Measurements from ENCODE around the gene CALCB. TPM values are rescaled to one million over a fixed set of nuclear protein-coding genes. Genes with fewer than 3 reads are reported as not detected.

Gene CALCB
- total and polyA plus RNA-seq, 4 donors: 5.6 to 59.1 (median 42.1) TPM

DNA sequence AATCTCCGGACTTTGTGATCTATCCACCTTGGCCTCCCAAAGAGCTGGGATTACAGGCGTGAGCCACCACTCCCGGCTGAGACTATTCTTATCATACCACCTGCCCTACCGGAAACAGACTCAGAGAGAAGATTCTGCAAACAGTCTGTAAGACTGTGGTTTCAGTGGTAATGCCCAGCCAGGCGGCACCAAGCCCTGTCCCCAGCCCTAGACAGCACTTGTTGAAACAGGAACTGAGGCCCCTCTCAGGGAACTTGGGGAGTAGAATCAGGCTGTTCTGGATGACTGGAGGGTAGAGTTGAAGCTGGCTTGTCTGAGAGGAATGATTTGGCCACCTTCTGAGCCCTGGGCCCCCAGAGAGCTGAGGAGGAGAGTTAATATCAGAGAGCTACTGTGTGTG is 40.0 kb downstream of the CALCB start:
- Histone ChIP-seq H3K27me3 (ENCODE audit: control insufficient read depth, insufficient read depth, low read length) (peaks cover 4% of the 10 kb centered on the region), H3K4me1 (ENCODE audit: control insufficient read depth, insufficient read depth, low read length) (peaks cover 24% of the 10 kb centered on the region), H3K27ac (ENCODE audit: low read depth, low read length) (no peak overlapping the region), H3K4me3 (ENCODE audit: low read depth, low read length) (no peak overlapping the region), H3K36me3 (ENCODE audit: control insufficient read depth, insufficient read depth, low read length) (no peaks in the 10 kb centered on the region), H3K9me3 (ENCODE audit: control insufficient read depth, insufficient read depth, low read length) (no peaks in the 10 kb centered on the region)
- DNase-seq (ENCODE audit: low read depth in 4 of 6, low spot score in 6 of 6): no peak
- WGBS (ENCODE audit: insufficient coverage): 98% methylated on average over 4 of the region's 5 CpGs

DNA sequence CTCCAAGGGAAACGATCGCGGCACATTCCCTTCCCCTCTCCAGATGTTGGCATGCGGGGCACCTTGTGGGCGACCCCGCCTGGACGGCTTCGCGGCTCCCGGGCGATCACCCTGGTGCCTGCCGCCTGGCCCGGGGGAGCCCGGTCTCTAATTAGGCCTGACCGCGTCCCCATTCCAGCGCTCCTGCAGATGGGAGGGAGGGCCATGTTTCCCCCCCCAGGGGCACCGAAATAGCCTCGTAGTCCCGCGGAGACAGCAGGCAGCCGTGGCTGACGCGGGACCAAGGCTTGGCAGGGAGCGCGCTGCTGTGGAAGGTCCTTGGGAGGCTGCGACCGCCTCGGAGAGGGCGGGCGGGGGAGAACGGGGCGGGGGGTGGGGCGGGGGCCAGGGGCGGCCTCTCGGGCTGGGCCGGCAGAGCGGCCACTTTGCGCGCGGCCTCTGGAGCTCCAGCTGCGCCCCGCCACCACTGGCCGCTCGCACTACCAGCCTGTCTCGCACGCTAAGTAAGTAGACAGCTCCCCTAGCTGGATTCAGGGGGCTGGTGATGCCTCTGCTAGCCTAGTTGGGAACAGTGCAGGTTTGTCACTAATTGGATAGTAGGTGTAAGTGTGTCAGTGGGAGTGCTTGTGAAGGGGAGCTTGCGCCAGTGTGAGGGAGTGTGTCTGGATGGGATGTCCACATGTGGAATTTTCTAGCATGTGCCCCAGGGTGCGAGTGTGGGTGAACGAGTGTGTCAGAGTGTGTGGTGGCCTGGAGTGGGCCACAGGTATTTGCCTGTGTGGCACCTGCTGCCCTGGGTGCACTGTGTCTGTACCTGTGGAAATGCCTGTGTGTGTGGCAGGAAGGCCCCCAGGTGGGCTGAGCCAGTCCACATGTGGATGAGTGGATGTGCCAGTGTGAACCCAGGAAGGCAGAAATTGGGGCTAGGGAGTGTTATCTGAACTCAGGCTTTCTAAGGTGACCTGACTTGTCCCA is 41.4 kb downstream of the CALCB start, which contains the start of gene INSC:
TSS of gene INSC (plus strand) at position 423 of the 975 bp plus-strand sequence. CDS start 34,252 bp downstream, outside the sequence.
- peak in 2 of 6 donors; percentile 40 to 67 for DNase-seq (ENCODE audit: low read depth in 4 of 6, low spot score in 6 of 6)

DNA sequence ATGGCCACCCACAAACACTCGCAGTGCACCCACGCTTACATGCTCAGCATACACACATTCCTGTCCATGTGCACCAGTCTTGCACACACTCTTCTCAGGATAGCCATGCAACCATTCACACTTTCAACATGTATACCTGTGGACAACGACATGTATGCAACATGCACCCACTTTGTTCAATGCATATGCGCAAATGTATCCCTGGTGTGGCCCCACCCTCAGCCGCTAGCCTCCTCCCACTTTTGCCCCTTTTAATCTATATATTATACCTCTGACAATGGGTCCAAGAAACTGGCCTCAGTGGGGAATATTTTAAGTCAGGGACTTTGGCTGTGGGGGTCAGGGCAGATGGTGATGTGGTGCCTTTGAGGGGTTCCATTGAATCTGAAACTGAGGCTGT is 42.3 kb downstream of the CALCB start:
- no peak for DNase-seq (ENCODE audit: low read depth in 4 of 6, low spot score in 6 of 6)
- Histone ChIP-seq H3K36me3 (ENCODE audit: control insufficient read depth, insufficient read depth, low read length) (no peaks in the 10 kb centered on the region), H3K27me3 (ENCODE audit: control insufficient read depth, insufficient read depth, low read length) (peaks cover 4% of the 10 kb centered on the region), H3K4me1 (ENCODE audit: control insufficient read depth, insufficient read depth, low read length) (peaks cover 24% of the 10 kb centered on the region), H3K27ac (ENCODE audit: low read depth, low read length) (peak overlapping the region; percentile 70), H3K4me3 (ENCODE audit: low read depth, low read length) (peak overlapping the region; percentile 47), H3K9me3 (ENCODE audit: control insufficient read depth, insufficient read depth, low read length) (no peaks in the 10 kb centered on the region)
- WGBS (ENCODE audit: insufficient coverage): 94% methylated on average over 4 of the region's 5 CpGs

More for the DNA sequence above, 41.4 kb downstream of the CALCB start, which contains the start of gene INSC:
- peak within 1 kb of the TSS; percentile 70 for H3K27ac ChIP-seq (ENCODE audit: low read depth, low read length)
- 6% methylated on average over 40 of the region's 50 CpGs for WGBS (ENCODE audit: insufficient coverage)
- H3K36me3 ChIP-seq (ENCODE audit: control insufficient read depth, insufficient read depth, low read length): no peaks in the 10 kb centered on the region
- peaks cover 4% of the 10 kb centered on the region for H3K27me3 ChIP-seq (ENCODE audit: control insufficient read depth, insufficient read depth, low read length)
- no peaks in the 10 kb centered on the region for H3K9me3 ChIP-seq (ENCODE audit: control insufficient read depth, insufficient read depth, low read length)
- H3K4me3 ChIP-seq (ENCODE audit: low read depth, low read length): peak within 1 kb of the TSS; percentile 47
- peaks cover 24% of the 10 kb centered on the region for H3K4me1 ChIP-seq (ENCODE audit: control insufficient read depth, insufficient read depth, low read length)

DNA sequence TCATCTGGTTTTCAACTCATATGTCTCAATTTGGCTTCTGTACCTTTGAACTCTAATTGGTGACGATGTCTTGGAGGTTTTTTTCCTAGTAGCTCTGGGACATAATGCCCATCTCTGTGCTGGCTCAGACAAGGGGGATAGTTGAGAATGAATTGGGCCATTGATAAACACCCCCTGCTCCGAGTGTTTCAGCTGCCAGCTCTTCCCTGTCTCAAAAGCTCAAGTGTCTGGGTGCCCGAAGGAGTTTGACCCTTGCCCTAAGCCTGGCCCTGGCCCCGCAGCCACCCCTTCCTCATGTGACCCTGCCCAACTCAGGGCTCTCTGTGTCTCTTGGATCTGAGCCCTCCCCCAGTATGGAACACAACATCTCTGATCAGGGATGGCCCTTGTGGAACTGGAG is 44.4 kb downstream of the CALCB start:
- Histone ChIP-seq H3K4me1 (ENCODE audit: control insufficient read depth, insufficient read depth, low read length) (peaks cover 17% of the 10 kb centered on the region), H3K27ac (ENCODE audit: low read depth, low read length) (peak overlapping the region; percentile 55), H3K27me3 (ENCODE audit: control insufficient read depth, insufficient read depth, low read length) (peaks cover 4% of the 10 kb centered on the region), H3K9me3 (ENCODE audit: control insufficient read depth, insufficient read depth, low read length) (no peaks in the 10 kb centered on the region), H3K36me3 (ENCODE audit: control insufficient read depth, insufficient read depth, low read length) (no peaks in the 10 kb centered on the region), H3K4me3 (ENCODE audit: low read depth, low read length) (no peak overlapping the region)
- peak in 2 of 6 donors; percentile 50 to 75 for DNase-seq (ENCODE audit: low read depth in 4 of 6, low spot score in 6 of 6)
- WGBS (ENCODE audit: insufficient coverage): 39% methylated on average over 4 of the region's 4 CpGs

DNA sequence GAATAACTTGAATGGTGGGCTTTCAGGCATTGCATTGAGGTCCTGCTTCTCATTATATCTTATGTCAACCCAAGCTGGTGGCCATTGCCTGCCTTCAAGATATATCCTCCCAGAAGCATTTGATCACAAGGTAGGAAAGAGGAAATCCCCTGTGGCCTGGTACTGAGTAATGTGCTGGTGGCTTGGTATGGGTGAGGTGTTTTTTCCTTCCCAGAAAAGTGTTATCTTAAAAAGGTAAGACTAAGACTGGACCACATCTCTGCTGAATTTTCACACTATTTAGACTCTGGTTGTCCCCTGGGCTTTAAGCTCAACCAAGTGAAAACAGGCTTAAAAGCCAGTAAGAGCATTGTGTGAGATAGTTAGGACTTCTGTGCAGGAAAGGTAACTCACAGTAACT is 45.0 kb downstream of the CALCB start:
- no peak overlapping the region for H3K4me3 ChIP-seq (ENCODE audit: low read depth, low read length)
- H3K36me3 ChIP-seq (ENCODE audit: control insufficient read depth, insufficient read depth, low read length): no peaks in the 10 kb centered on the region
- DNase-seq (ENCODE audit: low read depth in 4 of 6, low spot score in 6 of 6): no peak
- H3K27ac ChIP-seq (ENCODE audit: low read depth, low read length): peak overlapping the region; percentile 55
- H3K9me3 ChIP-seq (ENCODE audit: control insufficient read depth, insufficient read depth, low read length): no peaks in the 10 kb centered on the region
- peaks cover 4% of the 10 kb centered on the region for H3K27me3 ChIP-seq (ENCODE audit: control insufficient read depth, insufficient read depth, low read length)
- H3K4me1 ChIP-seq (ENCODE audit: control insufficient read depth, insufficient read depth, low read length): peaks cover 17% of the 10 kb centered on the region

DNA sequence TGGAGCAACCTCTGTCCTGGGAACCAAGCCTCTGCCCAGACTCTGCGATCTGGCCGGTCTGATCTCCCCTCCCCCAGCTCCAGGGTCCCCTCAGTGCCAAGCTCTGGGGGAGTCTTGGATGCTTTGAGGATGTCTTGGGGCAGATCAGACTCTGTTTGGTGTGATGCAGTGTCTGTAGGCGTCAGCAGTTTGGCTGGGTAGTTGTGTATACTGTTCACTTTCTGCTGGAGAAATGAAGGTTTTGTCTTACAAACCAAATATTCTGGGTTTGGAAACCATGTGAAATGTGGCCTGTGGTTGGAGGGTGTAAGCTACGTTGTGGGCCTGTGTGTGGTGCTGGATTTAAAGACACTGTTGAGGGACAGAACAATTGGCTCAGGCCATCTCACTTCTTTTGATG is 46.0 kb downstream of the CALCB start:
- Histone ChIP-seq H3K9me3 (ENCODE audit: control insufficient read depth, insufficient read depth, low read length) (no peaks in the 10 kb centered on the region), H3K4me1 (ENCODE audit: control insufficient read depth, insufficient read depth, low read length) (peaks cover 16% of the 10 kb centered on the region), H3K27ac (ENCODE audit: low read depth, low read length) (peak overlapping the region; percentile 43), H3K4me3 (ENCODE audit: low read depth, low read length) (no peak overlapping the region), H3K27me3 (ENCODE audit: control insufficient read depth, insufficient read depth, low read length) (peaks cover 2% of the 10 kb centered on the region), H3K36me3 (ENCODE audit: control insufficient read depth, insufficient read depth, low read length) (no peaks in the 10 kb centered on the region)
- 94% methylated on average over 2 of the region's 4 CpGs for WGBS (ENCODE audit: insufficient coverage)
- no peak for DNase-seq (ENCODE audit: low read depth in 4 of 6, low spot score in 6 of 6)

DNA sequence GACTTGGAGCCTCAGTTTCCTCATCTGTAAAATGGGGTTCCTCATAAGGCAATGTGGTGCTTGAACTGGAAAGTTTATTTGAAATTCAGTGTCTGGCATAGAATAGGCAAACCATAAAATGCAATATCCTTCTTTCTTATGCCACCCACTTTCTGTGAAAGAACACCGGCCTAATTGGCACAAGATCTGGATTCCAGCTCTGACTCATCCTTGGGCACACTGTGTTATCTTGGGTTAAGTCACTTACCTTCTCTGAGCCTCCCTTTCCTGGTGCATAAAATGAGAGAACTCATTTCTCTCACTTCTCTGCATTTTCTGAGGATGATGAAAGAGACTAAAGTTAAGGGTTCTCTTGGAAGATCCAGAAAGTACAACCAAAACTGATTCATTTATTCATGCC is 46.4 kb downstream of the CALCB start:
- Histone ChIP-seq H3K9me3 (ENCODE audit: control insufficient read depth, insufficient read depth, low read length) (no peaks in the 10 kb centered on the region), H3K4me3 (ENCODE audit: low read depth, low read length) (no peak overlapping the region), H3K27ac (ENCODE audit: low read depth, low read length) (no peak overlapping the region), H3K4me1 (ENCODE audit: control insufficient read depth, insufficient read depth, low read length) (peaks cover 11% of the 10 kb centered on the region), H3K27me3 (ENCODE audit: control insufficient read depth, insufficient read depth, low read length) (no peaks in the 10 kb centered on the region), H3K36me3 (ENCODE audit: control insufficient read depth, insufficient read depth, low read length) (no peaks in the 10 kb centered on the region)
- no peak for DNase-seq (ENCODE audit: low read depth in 4 of 6, low spot score in 6 of 6)
- WGBS (ENCODE audit: insufficient coverage): 100% methylated on average over 1 of the region's 1 CpG

DNA sequence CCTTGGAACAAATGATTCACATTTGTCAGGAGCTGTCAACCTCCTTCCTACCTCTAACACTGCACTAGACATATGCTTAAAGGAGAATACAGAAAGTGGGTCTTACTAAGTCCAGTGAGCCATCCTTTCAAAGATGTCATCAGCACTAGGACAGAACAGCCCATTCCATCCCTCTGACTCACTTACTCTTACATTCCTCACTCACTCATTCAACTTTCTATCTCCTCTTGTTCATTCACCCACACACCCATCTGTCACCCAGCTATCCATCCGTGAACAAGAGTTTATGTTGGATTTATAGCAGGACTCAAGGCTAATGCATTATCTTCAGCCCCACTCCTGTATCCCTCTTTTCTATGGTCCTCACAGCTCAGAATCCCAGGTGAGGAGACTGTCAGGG is 50.5 kb downstream of the CALCB start:
- H3K36me3 ChIP-seq (ENCODE audit: control insufficient read depth, insufficient read depth, low read length): no peaks in the 10 kb centered on the region
- no peaks in the 10 kb centered on the region for H3K4me1 ChIP-seq (ENCODE audit: control insufficient read depth, insufficient read depth, low read length)
- H3K9me3 ChIP-seq (ENCODE audit: control insufficient read depth, insufficient read depth, low read length): no peaks in the 10 kb centered on the region
- WGBS (ENCODE audit: insufficient coverage): no CpG with 5 or more reads among the region's 1 CpG
- H3K4me3 ChIP-seq (ENCODE audit: low read depth, low read length): no peak overlapping the region
- no peak overlapping the region for H3K27ac ChIP-seq (ENCODE audit: low read depth, low read length)
- no peak for DNase-seq (ENCODE audit: low read depth in 4 of 6, low spot score in 6 of 6)
- no peaks in the 10 kb centered on the region for H3K27me3 ChIP-seq (ENCODE audit: control insufficient read depth, insufficient read depth, low read length)

DNA sequence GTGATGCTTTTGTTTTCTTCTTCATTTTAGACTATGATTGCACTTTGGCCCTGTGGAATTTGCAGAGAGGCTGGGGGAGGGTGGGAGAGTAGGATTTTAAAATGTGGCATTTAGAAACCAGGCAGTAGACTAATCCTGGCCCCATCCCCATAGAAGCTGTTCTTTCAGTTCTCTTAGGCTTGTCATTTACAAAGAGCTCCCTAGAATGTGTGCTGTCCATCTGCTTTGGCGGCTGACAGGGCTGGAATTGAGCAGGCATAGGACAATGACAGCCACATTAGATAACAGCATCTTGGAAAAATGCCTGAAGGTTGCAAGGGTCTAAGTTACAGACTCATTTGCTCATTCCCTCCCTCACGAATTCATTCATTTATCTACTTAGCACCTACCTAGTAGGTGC is 51.1 kb downstream of the CALCB start:
- WGBS (ENCODE audit: insufficient coverage): 64% methylated on average over 1 of the region's 2 CpGs
- Histone ChIP-seq H3K36me3 (ENCODE audit: control insufficient read depth, insufficient read depth, low read length) (no peaks in the 10 kb centered on the region), H3K9me3 (ENCODE audit: control insufficient read depth, insufficient read depth, low read length) (no peaks in the 10 kb centered on the region), H3K27me3 (ENCODE audit: control insufficient read depth, insufficient read depth, low read length) (no peaks in the 10 kb centered on the region), H3K27ac (ENCODE audit: low read depth, low read length) (no peak overlapping the region), H3K4me1 (ENCODE audit: control insufficient read depth, insufficient read depth, low read length) (no peaks in the 10 kb centered on the region), H3K4me3 (ENCODE audit: low read depth, low read length) (no peak overlapping the region)
- DNase-seq (ENCODE audit: low read depth in 4 of 6, low spot score in 6 of 6): peak in 1 of 6 donors; percentile 17

DNA sequence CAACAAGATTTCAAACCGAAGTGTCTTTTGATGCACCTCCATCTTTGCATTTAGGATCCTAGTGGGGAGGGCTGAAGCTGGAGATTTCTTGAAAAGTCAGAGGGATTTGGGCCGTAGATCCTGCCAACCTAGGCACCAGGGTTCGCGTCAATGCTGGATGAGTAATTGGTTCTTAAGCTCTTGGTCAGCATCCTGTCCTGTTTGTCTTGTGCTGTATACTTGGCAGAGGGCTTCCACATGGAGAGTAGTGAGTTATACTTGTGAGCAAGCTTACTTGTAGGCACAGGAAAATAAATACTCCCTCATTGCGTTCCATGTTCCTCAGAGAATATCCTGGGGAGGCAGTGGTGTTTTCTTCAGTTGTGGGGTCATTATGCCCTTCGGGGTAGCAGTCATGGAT is 53.9 kb downstream of the CALCB start:
- DNase-seq (ENCODE audit: low read depth in 4 of 6, low spot score in 6 of 6): no peak
- Histone ChIP-seq H3K27me3 (ENCODE audit: control insufficient read depth, insufficient read depth, low read length) (no peaks in the 10 kb centered on the region), H3K4me1 (ENCODE audit: control insufficient read depth, insufficient read depth, low read length) (no peaks in the 10 kb centered on the region), H3K36me3 (ENCODE audit: control insufficient read depth, insufficient read depth, low read length) (no peaks in the 10 kb centered on the region), H3K27ac (ENCODE audit: low read depth, low read length) (no peak overlapping the region), H3K4me3 (ENCODE audit: low read depth, low read length) (no peak overlapping the region), H3K9me3 (ENCODE audit: control insufficient read depth, insufficient read depth, low read length) (no peaks in the 10 kb centered on the region)
- WGBS (ENCODE audit: insufficient coverage): 94% methylated on average over 5 of the region's 6 CpGs

All from spinal cord (tissue), 10 donors.